Kidney capillary endothelial cell (primary cell): ENCODE results near the gene TMEM106C.
"Not testable (repeated sequence)": the region's sequence is repeated elsewhere in the genome, so short reads cannot be mapped to it uniquely, and the experiment has no call there.

Experiments
- DNase-seq: peaks from one replicate; pipeline ENCODE4 v3.0.0-alpha.2; 2018; ENCODE audit warnings: low spot score

The TMEM106C gene

DNA sequence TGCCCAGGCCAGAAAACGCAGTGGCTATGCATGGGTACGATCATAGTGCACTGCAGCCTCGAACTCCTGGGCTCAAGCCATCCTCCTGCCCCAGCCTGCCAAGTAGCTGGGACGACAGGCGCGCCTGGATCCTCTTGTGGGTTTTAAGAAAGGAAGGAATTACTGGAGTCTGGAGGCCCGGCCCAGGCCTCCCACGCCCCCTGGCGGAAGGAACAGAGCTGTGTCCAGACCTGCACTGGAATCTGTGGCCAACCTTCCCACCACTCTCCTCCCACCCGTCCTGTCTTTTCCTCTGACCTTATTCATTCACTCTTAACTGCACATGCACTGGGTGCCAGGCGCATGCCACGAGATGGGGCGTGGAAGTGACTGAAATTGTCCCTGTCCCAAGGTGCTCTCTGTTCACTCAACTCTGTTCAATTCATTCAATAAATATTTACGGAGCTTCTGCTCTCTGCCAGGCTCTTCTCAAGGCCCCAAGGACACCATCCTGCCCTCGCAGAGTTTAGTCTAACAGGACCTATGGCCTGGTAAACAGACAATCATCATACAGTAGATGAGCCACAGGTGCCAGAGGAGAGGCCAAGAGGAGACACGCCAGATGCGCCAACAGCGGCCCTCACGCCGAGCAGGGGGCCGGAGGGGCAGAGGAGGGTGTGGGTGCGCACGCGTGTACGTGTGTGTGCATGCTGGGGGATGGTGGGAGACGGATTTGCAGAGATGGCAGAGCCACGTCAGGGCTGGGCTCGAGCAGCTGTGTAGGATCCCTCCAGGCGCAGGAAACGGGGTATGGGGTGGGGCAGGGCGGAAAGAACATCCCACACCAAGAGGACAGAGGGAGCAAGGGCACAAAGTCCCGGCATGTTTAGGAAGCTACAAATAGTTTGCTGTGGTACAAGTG, 13.7 kb upstream of the TMEM106C start:
- peak; percentile 58 for DNase-seq

- no peak for DNase-seq
Measured at GRCh38 chr12:47950856-47951468, 12.4 kb upstream of the TMEM106C start.

- no peak for DNase-seq
Measured at GRCh38 chr12:47954058-47954457, 9.3 kb upstream of the TMEM106C start.

GRCh38 chr12:47954467-47955045, 8.8 kb upstream of the TMEM106C start:
- no peak for DNase-seq

- DNase-seq = no peak
Measured at GRCh38 chr12:47955059-47955458, 8.3 kb upstream of the TMEM106C start.

DNA sequence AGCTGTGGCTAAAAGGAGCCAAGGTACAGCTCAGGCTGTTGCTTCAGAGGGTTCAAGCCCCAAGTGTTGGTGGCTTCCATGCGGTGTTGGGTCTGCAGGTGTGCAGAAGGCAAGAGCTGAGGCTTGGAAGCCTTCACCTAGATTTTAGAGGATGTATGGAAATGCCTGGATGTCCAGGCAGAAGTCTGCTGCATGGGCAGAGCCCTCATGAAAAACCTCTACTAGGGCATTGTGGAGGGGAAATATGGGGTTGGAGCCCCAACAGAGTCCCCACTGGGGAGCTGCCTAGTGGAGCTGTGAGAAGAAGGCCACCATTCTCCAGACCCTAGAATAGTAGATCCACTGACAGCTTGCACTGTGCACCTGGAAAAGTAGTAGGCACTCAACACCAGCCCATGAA, 5.7 kb upstream of the TMEM106C start:
- DNase-seq = not testable (repeated sequence)

DNA sequence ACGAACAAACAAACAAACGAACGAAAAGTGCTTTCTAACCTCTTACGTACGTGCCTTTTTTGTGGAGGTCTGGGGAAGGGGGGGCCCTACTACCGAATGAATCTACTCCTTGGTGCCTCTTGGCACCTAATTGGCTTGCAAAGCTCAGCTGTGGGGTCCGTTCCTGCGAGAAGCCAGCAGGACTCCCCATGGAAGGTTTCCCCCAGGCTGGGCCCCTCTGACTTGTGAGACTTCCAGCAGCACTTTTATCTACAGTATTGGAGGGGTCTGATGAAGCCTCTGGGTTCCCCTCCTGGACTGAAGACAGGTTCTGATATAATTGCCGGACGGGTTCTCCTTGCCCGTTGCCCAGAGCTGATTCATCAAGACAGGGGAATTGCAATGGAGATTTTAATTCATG, 1.2 kb upstream of the TMEM106C start:
- no peak for DNase-seq

DNA sequence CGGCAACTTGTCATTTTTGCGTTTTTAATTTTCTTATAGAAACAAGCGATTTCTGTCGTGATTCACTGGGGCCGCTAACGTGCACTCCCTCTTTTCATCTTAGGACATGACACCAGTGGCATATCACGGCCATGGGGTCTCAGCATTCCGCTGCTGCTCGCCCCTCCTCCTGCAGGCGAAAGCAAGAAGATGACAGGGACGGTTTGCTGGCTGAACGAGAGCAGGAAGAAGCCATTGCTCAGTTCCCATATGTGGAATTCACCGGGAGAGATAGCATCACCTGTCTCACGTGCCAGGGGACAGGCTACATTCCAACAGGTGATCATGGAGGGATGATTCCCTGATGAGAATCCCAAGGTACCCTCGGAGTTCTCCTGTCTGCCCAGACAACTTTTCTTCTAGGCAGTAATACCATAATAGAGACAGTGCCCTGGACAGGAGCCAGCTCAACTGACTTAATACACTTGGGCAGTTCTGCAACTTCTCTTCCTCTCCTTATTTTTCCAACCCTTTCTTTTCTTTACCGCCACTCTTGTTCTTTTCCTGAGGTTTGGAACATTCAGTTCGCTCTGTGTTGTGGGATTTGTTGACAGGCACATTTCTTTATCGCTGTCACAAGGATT, 821 bp downstream of the TMEM106C start:
- no peak for DNase-seq

DNA sequence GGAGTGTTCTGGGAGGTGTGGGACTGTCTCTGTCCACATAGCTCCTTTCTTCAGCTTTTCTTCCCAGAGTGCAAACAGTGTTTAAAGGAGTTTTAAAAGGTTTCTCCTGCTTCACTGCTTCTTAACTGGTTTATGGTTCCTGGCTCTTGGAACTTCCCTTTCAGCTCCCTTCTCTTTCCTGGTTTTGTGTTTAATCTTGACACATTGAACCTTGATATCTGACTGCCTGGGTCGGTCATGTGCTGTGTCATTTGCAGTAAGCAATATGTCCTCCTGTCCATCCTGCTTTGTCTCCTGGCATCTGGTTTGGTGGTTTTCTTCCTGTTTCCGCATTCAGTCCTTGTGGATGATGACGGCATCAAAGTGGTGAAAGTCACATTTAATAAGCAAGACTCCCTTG, 2.2 kb downstream of the TMEM106C start:
- DNase-seq = no peak

DNA sequence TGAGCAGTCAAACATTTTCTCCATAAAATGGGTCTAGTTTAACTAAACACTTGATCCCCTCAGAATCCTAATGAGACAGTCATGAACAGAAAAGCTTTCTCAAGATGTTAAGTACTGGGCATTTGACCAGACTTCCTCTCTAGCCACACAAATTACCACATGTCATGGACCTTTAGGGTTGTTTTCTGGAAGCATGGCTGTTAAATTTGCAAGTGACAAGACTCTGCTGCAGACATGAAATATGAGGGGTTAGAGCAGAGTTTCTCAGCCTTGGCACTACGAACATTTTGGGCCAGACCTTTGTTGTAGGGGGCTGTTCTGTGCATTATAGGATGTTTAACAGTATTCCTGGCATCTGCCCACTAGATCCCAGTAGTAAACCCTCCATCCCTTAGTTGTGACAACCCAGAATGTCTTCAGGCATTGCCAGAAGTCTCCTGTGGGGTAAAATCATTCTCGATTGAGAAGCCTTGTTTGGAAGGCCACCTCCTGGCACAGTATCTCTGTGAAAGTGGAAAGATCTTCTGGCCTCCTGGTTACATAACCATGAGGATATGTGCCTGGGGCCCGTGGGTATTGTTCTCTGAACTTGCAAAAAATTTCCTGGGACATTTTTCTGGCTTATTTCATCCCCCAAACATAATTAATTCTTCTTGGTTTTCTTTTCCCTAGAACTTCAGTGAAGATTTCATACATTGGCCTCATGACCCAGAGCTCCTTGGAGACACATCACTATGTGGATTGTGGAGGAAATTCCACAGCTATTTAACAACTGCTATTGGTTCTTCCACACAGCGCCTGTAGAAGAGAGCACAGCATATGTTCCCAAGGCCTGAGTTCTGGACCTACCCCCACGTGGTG, 4.3 kb downstream of the TMEM106C start:
- DNase-seq = no peak

- DNase-seq = no peak
Measured at GRCh38 chr12:47969845-47970244, 6.4 kb downstream of the TMEM106C start.

- DNase-seq = no peak
Measured at GRCh38 chr12:47970843-47971242, 7.4 kb downstream of the TMEM106C start.

DNA sequence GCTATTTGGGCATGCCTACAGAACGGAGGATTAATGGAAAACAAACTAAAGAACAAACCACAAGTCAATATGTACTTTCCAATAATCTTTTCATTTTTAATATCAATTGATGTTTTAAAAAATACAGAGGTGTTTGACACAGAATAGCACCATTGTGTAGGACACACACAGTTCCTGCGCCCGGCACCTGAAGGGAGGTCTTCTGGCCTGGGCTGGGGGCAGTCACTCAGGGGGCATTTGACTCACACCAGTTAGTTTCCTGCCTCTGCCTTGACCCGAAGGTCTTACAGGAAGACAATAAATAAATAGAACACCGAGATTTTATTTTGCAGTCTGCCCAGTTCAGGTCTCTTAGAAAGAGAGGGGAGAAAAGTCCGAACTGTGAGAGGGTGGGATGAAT, 9.5 kb downstream of the TMEM106C start:
- no peak for DNase-seq

DNA sequence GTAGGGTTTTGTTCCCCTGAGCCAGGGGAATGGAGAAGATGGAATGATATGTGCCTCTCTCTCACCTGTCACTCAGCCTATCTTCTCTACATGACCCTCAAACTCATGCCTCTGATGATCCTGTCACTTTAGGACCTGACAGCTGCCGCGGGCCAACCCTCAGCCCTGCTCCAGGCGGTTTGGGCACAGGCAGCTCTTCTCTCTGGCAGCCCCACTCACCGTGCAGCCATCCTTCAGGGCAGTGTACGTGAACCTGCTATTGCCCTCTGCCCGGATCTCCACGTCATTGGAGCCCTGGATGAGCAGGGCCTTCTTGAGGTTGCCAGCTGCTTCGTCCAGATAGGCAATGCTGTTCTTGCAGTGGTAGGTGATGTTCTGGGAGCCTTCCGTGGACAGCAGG, 10.5 kb downstream of the TMEM106C start:
- DNase-seq = no peak

DNA sequence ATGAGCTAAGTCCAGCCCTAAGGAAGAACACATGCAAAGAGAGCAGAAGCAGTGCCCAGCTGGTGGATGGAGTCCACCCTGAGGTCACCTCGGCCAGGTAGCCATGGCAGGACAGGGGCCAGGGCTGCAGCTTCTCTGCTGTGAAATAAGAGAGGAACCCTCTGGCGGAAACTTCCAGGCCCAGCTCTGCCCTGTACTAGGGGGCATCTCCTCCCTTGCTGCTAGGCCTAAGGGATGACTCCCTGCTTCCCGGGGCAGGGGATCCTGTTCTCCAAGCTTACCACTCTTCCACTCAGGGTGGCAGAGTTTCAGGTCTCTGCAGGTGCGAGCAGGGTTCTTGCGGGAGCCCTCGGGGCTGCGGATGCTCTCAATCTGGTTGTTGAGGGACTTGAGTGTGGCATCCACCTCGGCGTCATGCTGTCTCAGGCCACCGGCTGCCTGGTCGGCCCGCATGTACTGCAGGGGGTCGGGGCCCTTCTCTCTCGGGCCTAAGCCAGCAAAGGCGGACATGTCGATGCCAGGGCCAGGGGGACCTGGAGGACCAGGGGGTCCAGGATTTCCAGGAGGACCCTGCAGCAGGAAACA, 11.7 kb downstream of the TMEM106C start:
- DNase-seq = no peak

GRCh38 chr12:47975816-47976215, 12.4 kb downstream of the TMEM106C start:
- DNase-seq = no peak

DNA sequence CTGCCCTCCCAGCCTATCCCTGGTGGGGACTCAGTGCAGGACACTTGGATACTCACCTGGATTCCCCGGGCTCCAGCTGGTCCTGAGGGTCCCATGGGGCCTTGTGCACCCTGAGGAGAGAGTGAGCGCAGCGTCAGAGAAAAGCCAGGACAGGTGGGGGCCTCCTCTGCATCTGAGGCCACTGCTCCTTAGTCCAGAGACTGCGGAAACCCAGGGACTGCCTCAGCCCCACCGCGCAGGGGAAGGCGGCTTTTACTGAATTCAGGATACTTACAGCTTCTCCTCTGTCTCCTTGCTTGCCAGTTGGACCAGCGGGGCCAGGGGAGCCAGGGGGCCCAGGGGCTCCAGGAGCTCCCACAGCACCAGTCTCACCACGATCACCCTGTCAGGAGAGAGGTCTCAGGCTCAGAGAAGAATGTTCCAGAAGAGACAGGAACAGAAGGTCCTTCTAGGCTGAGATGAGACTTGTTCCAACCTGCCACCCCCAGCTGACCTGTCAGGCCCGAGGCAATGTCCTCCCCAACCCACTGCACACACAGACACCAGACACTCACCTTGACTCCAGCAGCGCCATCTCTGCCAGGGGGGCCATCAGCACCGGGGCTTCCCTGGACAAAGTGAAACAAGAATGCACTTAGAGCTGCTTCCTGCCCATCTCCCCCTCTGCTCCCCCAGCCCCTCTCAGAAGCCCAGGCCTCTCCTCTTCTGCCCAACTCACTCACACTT, 13.8 kb downstream of the TMEM106C start:
- no peak for DNase-seq

- no peak for DNase-seq
Measured at GRCh38 chr12:47977772-47978597, 14.6 kb downstream of the TMEM106C start.

DNA sequence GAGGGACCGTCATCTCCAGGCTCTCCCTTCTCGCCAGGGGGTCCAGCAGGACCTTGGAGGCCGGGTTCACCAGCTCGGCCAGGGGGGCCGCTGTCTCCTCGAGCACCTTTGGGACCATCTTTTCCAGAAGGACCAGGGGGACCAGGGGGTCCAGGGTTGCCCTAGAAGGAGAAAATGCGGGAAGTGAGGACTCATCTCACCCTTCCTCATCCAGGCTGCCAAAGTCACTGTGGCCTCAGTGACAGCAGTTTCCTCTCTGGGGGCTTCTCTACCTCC, 15.1 kb downstream of the TMEM106C start:
- no peak for DNase-seq

DNA sequence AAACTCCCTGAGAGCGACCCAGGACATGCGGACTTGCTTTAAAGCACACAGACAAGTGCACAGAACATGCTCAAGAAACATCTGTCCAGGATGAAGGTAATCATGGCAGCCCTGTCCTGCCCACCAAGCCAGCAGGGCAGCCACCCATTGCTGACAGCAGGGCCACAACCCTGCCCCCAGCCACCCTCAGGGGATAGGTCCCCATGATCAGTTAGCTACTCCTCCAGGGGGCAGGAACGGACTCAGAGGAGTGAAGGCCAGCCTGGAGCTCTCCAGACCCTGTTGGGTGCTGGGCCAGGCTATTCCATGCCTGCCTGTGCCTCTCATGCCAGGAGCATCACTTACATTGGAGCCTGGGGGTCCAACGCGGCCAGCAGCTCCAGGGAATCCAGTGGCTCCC, 15.8 kb downstream of the TMEM106C start:
- DNase-seq = no peak
